ENCODE results near the gene RPUSD3.

RPUSD3 gene

GRCh38 chr3:9864200-9864927 lies 20.6 kb upstream of the RPUSD3 start:
- DNase-seq (ENCODE audit: insufficient read length, low spot score) (no peak), FAIRE-seq (no peak)
- TF ChIP-seq CTCF (IDR thresholded peaks at IDR 0.05; ENCODE audit: insufficient read depth, missing control alignments), result no peak

GRCh38 chr3:9863058-9863772 lies 19.4 kb upstream of the RPUSD3 start:
- TF ChIP-seq CTCF (IDR thresholded peaks at IDR 0.05; ENCODE audit: insufficient read depth, missing control alignments), result no peak
- no peak for FAIRE-seq
- no peak for DNase-seq (ENCODE audit: insufficient read length, low spot score)

GRCh38 chr3:9862391-9863057 lies 18.7 kb upstream of the RPUSD3 start:
- TF ChIP-seq CTCF (IDR thresholded peaks at IDR 0.05; ENCODE audit: insufficient read depth, missing control alignments), result no peak
- no peak for DNase-seq (ENCODE audit: insufficient read length, low spot score)
- no peak for FAIRE-seq

DNA sequence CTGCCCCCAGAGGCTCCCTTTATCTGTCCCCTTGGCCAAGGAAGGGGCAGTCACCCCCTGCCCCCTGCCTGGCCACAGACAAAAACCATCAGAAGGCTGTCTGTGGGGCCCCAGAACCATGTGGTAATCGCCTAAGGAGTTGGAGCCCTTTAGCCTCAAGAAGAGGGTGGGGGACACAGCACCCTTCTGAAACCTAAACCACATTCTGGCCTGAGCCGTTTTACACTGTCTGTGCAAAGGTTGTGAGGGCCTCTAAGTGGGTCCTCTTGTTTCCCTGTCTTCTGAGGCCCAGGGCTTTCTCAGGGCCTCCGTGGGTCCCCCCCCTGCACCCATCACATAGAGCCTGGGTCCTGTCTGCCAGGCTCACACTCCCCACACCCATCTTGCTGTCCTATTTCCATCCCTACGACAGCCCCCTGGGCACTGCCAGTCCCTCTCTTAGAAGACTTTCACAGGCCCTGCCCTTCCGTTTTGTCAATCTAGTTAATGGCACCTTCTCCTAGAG lies 17.9 kb upstream of the RPUSD3 start:
- no peak for FAIRE-seq
- no peak for DNase-seq (ENCODE audit: insufficient read length, low spot score)
- TF ChIP-seq CTCF (IDR thresholded peaks at IDR 0.05; ENCODE audit: insufficient read depth, missing control alignments), result no peak

DNA sequence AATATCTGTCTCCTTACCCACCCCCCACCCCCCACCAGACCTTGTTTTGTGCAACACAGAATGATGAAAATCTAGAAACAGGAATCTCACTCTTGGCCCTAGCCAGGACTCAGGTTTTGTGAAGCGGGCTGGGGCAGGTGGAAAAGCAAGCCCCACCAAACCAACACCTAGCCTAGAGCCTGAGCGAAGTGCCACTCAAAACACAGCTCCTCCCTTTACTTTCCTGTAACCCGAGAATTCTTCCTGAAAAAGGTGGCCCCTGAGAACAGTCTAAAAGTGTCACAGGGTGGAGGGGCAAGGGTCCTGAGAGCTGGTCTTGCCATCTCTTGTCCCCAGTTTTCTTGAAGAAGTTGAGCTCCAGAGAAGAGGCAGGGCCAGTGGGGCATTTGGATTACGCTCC lies 17.4 kb upstream of the RPUSD3 start:
- FAIRE-seq (no peak), DNase-seq (ENCODE audit: insufficient read length, low spot score) (no peak)
- TF ChIP-seq CTCF (IDR thresholded peaks at IDR 0.05; ENCODE audit: insufficient read depth, missing control alignments), result no peak

DNA sequence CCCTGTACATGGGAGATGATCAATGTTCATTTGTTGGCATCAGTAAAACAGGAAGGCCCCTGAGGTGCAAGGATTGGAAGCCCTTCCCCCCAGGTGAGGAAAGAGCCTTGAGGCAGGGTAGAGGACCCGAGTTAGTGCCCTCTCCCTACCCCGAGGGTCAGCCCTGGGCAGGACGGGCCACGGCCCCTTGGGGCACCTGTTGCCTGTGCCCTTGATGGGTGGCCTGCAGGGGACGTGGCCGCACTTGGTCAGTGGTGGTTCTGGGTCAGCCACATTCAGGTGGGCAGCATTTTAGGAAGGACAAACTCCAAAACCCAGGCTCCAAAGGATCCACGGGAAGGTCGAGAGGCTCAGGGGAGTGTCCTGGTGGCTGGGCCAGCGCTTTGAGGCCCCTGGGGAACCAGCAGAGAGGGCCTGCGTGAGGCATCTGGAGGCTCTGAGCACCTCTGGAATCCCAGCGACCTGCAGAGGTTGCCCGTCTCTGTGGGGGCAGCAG lies 15.8 kb upstream of the RPUSD3 start:
- no peak for TF ChIP-seq CTCF (IDR thresholded peaks at IDR 0.05; ENCODE audit: insufficient read depth, missing control alignments)
- FAIRE-seq (no peak), DNase-seq (ENCODE audit: insufficient read length, low spot score) (no peak)
